Small intestine (tissue), 7 donors: ENCODE measurements around the gene WNT1. TPM values are rescaled to one million over a fixed set of nuclear protein-coding genes. Genes with fewer than 3 reads are reported as not detected.

Source experiments
- DNase-seq, 2 donors: peaks; one replicate each; pipeline versions ENCODE4 v3.0.0 to v3.0.0-alpha.2; 2013
- FAIRE-seq: peaks from 2 replicates; lab custom pipeline; 2012; peaks lifted over from hg19 to GRCh38; lab: Jason Lieb, UNC
- H3K27ac ChIP-seq, 3 donors: one replicate each; pipeline ENCODE4 v1.5.1; 2013; ENCODE audit warnings: low read length in 2 of 3, mild to moderate bottlenecking in 2 of 3, control low read depth in 1 of 3, inconsistent platforms in 1 of 3, low read depth in 1 of 3, moderate library complexity in 1 of 3
- H3K27me3 ChIP-seq, 3 donors: one replicate each; pipeline ENCODE4 v1.6.1; 2013; ENCODE audit warnings: low read length in 3 of 3, inconsistent platforms in 1 of 3; ENCODE audit not compliant: control insufficient read depth in 3 of 3, insufficient read depth in 3 of 3
- H3K36me3 ChIP-seq, 3 donors: one replicate each; pipeline ENCODE4 v1.6.1; 2013; ENCODE audit warnings: low read length in 3 of 3, inconsistent platforms in 1 of 3, low read depth in 1 of 3, mild to moderate bottlenecking in 1 of 3, moderate library complexity in 1 of 3; ENCODE audit not compliant: control insufficient read depth in 3 of 3, insufficient read depth in 2 of 3
- H3K4me1 ChIP-seq, 3 donors: one replicate each; pipeline ENCODE4 v1.6.1; 2013; ENCODE audit warnings: low read length in 2 of 3, inconsistent platforms in 1 of 3, low read depth in 1 of 3, mild to moderate bottlenecking in 1 of 3, moderate library complexity in 1 of 3; ENCODE audit not compliant: control insufficient read depth in 3 of 3, insufficient read depth in 2 of 3
- H3K4me3 ChIP-seq, 3 donors: one replicate each; pipeline ENCODE4 v1.5.1; 2013; ENCODE audit warnings: low read length in 3 of 3, control low read depth in 1 of 3, inconsistent platforms in 1 of 3, low read depth in 1 of 3, mild to moderate bottlenecking in 1 of 3, moderate library complexity in 1 of 3
- H3K9me3 ChIP-seq, 2 donors: one replicate each; pipeline ENCODE4 v1.6.1; 2013; ENCODE audit warnings: low read depth in 1 of 2, low read length in 1 of 2; ENCODE audit not compliant: control insufficient read depth in 2 of 2, insufficient read depth in 1 of 2
- WGBS, 3 donors: extraction: QIAGEN DNeasy Blood & Tissue Kit; methylation state at CpG; one replicate each; pipeline ENCODE4 v1.1.7; 2013; 5-methylcytosine and 5-hydroxymethylcytosine counted together
- polyA plus RNA-seq, 4 donors: library from polyadenylated mRNA; stranded (reverse) in 3 of 4; unstranded in 1 of 4; fragments of 200-250 nt in 3 of 4; fragments of 120-200 nt in 1 of 4; gene quantifications; one replicate each; pipeline versions ENCODE4 v1.2.1 to v1.2.3, GENCODE V29; 2013
- donor health status: healthy with polysubstance abuse.
- donor health status: control.
- donor health status: control.
- donor health status: Bipolar disorder and iron deficiency.
- donor health status: healthy.

Gene WNT1
- polyA plus RNA-seq, 4 donors: 0.07 TPM; not detected in 3

GRCh38 chr12:49012739-49013138 lies 34.6 kb downstream of the WNT1 start:
- Histone ChIP-seq H3K4me1 (peaks cover 2 to 6% (median 3%) of the 10 kb centered on the region in 3 donors), H3K27ac (no peak overlapping the region), H3K9me3 (no peaks in the 10 kb centered on the region), H3K36me3 (peaks cover 3 to 22% (median 8%) of the 10 kb centered on the region in 3 donors), H3K4me3 (no peak overlapping the region), H3K27me3 (no peaks in the 10 kb centered on the region)
- DNase-seq (no peak), FAIRE-seq (no peak)

GRCh38 chr12:49013428-49013827 lies 35.3 kb downstream of the WNT1 start:
- FAIRE-seq (no peak), DNase-seq (no peak)
- peaks cover 3 to 19% (median 8%) of the 10 kb centered on the region in 3 donors for H3K36me3 ChIP-seq
- H3K4me1 ChIP-seq: peaks cover 4 to 6% (median 4%) of the 10 kb centered on the region in 3 donors
- 91 to 93% (median 91%) methylated on average over 3 of the region's 3 CpGs for WGBS, 3 donors
- no peaks in the 10 kb centered on the region for H3K27me3 ChIP-seq
- no peak overlapping the region for H3K4me3 ChIP-seq
- H3K27ac ChIP-seq: no peak overlapping the region
- H3K9me3 ChIP-seq: no peaks in the 10 kb centered on the region

GRCh38 chr12:49014547-49014946 lies 36.4 kb downstream of the WNT1 start:
- WGBS, 3 donors: 68 to 76% (median 72%) methylated on average over 1 of the region's 1 CpG
- no peak for DNase-seq
- Histone ChIP-seq H3K27ac (no peak overlapping the region), H3K27me3 (no peaks in the 10 kb centered on the region), H3K4me1 (peaks cover 4 to 6% (median 4%) of the 10 kb centered on the region in 3 donors), H3K4me3 (no peak overlapping the region), H3K9me3 (no peaks in the 10 kb centered on the region), H3K36me3 (peaks cover 3 to 19% (median 8%) of the 10 kb centered on the region in 3 donors)
- no peak for FAIRE-seq

- H3K27ac ChIP-seq: no peak overlapping the region
- H3K4me3 ChIP-seq: no peak overlapping the region
- no peaks in the 10 kb centered on the region for H3K9me3 ChIP-seq
- DNase-seq: no peak
- WGBS, 3 donors: 87 to 100% (median 96%) methylated on average over 1 of the region's 1 CpG
- H3K4me1 ChIP-seq: peaks cover 4 to 6% (median 4%) of the 10 kb centered on the region in 3 donors
- no peak for FAIRE-seq
- peaks cover 3 to 19% (median 7%) of the 10 kb centered on the region in 3 donors for H3K36me3 ChIP-seq
- H3K27me3 ChIP-seq: no peaks in the 10 kb centered on the region
Measured at GRCh38 chr12:49015196-49015595, 37.1 kb downstream of the WNT1 start.

GRCh38 chr12:49017891-49018260 lies 39.8 kb downstream of the WNT1 start:
- Histone ChIP-seq H3K27ac (peak overlapping the region; percentile 88 to 97 (median 97)), H3K4me3 (peak overlapping the region; percentile 79 to 91 (median 90)), H3K27me3 (no peaks in the 10 kb centered on the region), H3K4me1 (peaks cover 4 to 6% (median 4%) of the 10 kb centered on the region in 3 donors), H3K9me3 (no peaks in the 10 kb centered on the region), H3K36me3 (peaks cover 7 to 28% (median 7%) of the 10 kb centered on the region in 3 donors)
- DNase-seq (no peak), FAIRE-seq (no peak)
- WGBS, 3 donors: 0 to 1% (median 0%) methylated on average over 8 of the region's 8 CpGs

GRCh38 chr12:49018261-49019119 lies 40.4 kb downstream of the WNT1 start, which contains the start of gene PRKAG1:
Gene PRKAG1 (minus strand): TSS chr12:49018776. CDS start chr12:49018740, 36 bp downstream.
- Histone ChIP-seq H3K27ac (peak within 1 kb of the TSS; percentile 88 to 98 (median 97)), H3K4me3 (peak within 1 kb of the TSS; percentile 79 to 91 (median 90)), H3K36me3 (peaks cover 8 to 29% (median 9%) of the 10 kb centered on the region in 3 donors), H3K27me3 (no peaks in the 10 kb centered on the region), H3K4me1 (peaks cover 4 to 6% (median 4%) of the 10 kb centered on the region in 3 donors), H3K9me3 (no peaks in the 10 kb centered on the region)
- FAIRE-seq (no peak), DNase-seq (peak; percentile 96 to 99)
- WGBS, 3 donors: 0 to 1% (median 1%) methylated on average over 55 to 59 of the region's 59 CpGs

GRCh38 chr12:49019120-49019430 lies 41.0 kb downstream of the WNT1 start:
- 1 to 3% (median 3%) methylated on average over 8 of the region's 8 CpGs for WGBS, 3 donors
- peaks cover 9 to 33% (median 13%) of the 10 kb centered on the region in 3 donors for H3K36me3 ChIP-seq
- H3K27me3 ChIP-seq: no peaks in the 10 kb centered on the region
- no peaks in the 10 kb centered on the region for H3K9me3 ChIP-seq
- DNase-seq (no peak), FAIRE-seq (no peak)
- H3K4me1 ChIP-seq: peaks cover 4 to 6% (median 4%) of the 10 kb centered on the region in 3 donors
- H3K4me3 ChIP-seq: peak overlapping the region; percentile 39 to 91 (median 90)
- peak overlapping the region; percentile 88 to 98 (median 97) for H3K27ac ChIP-seq

- no peak for FAIRE-seq
- DNase-seq: peak in 1 of 2 donors; percentile 42
- no peak overlapping the region for H3K4me3 ChIP-seq
Measured at GRCh38 chr12:49019443-49020324, 41.6 kb downstream of the WNT1 start.

More at GRCh38 chr12:49019443-49020324, 41.6 kb downstream of the WNT1 start:
- H3K27ac ChIP-seq: peak overlapping the region in 2 of 3 donors; percentile 80 to 97
- H3K4me1 ChIP-seq: peaks cover 4 to 6% (median 4%) of the 10 kb centered on the region in 3 donors
- no peaks in the 10 kb centered on the region for H3K9me3 ChIP-seq
- 55 to 76% (median 70%) methylated on average over 10 of the region's 10 CpGs for WGBS, 3 donors
- no peaks in the 10 kb centered on the region for H3K27me3 ChIP-seq
- H3K36me3 ChIP-seq: peaks cover 13 to 39% (median 18%) of the 10 kb centered on the region in 3 donors
